HUES6 (cell line): ENCODE data around the gene NDUFAB1.
"Not testable (repeated sequence)": the region's sequence is repeated elsewhere in the genome, so short reads cannot be mapped to it uniquely, and the experiment has no call there.

Source experiments
- H3K27ac ChIP-seq: 2 replicates; pipeline ENCODE4 v1.7.0; 2013; ENCODE audit warnings: low read depth, mild to moderate bottlenecking, low read length, inconsistent platforms
- H3K27me3 ChIP-seq: 2 replicates; pipeline ENCODE4 v1.6.1; 2013; ENCODE audit warnings: low read length; ENCODE audit not compliant: control insufficient read depth, insufficient read depth
- H3K36me3 ChIP-seq: 2 replicates; pipeline ENCODE4 v1.6.1; 2013; ENCODE audit warnings: low read length; ENCODE audit not compliant: control insufficient read depth, insufficient read depth
- H3K4me1 ChIP-seq: 2 replicates; pipeline ENCODE4 v1.6.1; 2013; ENCODE audit warnings: low read length; ENCODE audit not compliant: control insufficient read depth, insufficient read depth
- H3K4me3 ChIP-seq: 2 replicates; pipeline ENCODE4 v1.5.1; 2013; ENCODE audit warnings: low read depth, low read length
- H3K9ac ChIP-seq: one replicate; pipeline ENCODE4 v1.6.1; 2013; ENCODE audit warnings: mild to moderate bottlenecking, low read length
- H3K9me3 ChIP-seq: 2 replicates; pipeline ENCODE4 v1.6.1; 2013; ENCODE audit warnings: low read depth, low read length; ENCODE audit not compliant: control insufficient read depth, insufficient read depth

The NDUFAB1 gene

DNA sequence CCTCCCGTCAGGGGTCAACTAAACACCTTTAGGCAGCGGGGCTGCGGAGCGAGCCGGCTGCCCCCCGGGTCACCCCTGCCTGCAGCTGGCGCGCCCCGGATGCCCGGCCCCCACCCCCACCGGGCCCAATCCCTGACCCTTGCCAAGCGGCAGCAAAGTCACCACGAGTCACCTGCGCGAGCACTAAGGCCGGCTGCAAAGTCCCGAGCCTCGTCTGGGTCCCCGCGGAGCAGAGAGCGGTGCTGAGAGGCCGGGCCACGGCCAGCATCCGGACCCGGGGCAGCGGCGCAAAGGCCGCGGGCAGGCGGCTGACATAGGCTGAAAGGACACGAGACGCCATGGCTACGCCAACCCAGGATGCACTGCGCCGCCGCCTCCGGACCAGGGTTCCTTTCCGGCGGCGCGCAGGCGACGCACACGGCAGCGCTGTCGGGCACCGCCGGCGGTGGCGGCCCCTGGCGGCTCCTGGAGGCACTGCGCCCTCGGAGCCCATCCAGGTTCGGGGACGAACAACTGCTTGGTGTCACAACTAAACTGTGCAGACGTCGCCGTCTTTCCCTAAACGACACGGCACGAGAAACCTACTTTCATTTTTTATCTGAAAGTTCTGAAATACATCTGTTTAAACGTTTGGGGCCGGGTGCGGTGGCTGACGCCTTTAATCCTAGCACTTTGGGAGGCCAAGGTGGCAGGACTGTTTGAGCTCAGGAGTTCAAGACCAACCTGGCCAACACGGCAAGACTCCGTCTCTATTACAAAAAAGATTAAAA lies at the start of gene NDUFAB1:
NDUFAB1 (minus strand) TSS at position 366 of the 770 bp plus-strand sequence; CDS start at position 340, 26 bp downstream.
- Histone ChIP-seq H3K9ac (peak within 1 kb of the TSS; percentile 94), H3K36me3 (peaks cover 32% of the 10 kb centered on the region), H3K9me3 (no peaks in the 10 kb centered on the region), H3K4me1 (peaks cover 24% of the 10 kb centered on the region), H3K27me3 (no peaks in the 10 kb centered on the region), H3K27ac (peak within 1 kb of the TSS; percentile 96), H3K4me3 (peak within 1 kb of the TSS; percentile 96)

- Histone ChIP-seq H3K4me1 (peaks cover 16% of the 10 kb centered on the region), H3K9me3 (no peaks in the 10 kb centered on the region), H3K4me3 (peak overlapping the region; percentile 100), H3K36me3 (peaks cover 50% of the 10 kb centered on the region), H3K9ac (peak overlapping the region; percentile 99), H3K27me3 (no peaks in the 10 kb centered on the region), H3K27ac (no peak overlapping the region)
These were observed 46.2 kb upstream of the NDUFAB1 start for GRCh38 chr16:23642246-23642774.

- Histone ChIP-seq H3K27ac (peak within 1 kb of the TSS; percentile 97), H3K4me3 (peak within 1 kb of the TSS; percentile 100), H3K9ac (peak within 1 kb of the TSS; percentile 99), H3K27me3 (no peaks in the 10 kb centered on the region), H3K9me3 (no peaks in the 10 kb centered on the region), H3K36me3 (peaks cover 55% of the 10 kb centered on the region), H3K4me1 (peaks cover 16% of the 10 kb centered on the region)
These were observed 45.0 kb upstream of the NDUFAB1 start, which contains the start of the genes DCTN5 and PALB2 for GRCh38 chr16:23640931-23641765. Gene DCTN5, plus strand, starts transcription at chr16:23641466. Its CDS starts 77 bp downstream, at chr16:23641543. Gene PALB2, minus strand, starts transcription at chr16:23641310. Its CDS starts 153 bp downstream, at chr16:23641157.

DNA sequence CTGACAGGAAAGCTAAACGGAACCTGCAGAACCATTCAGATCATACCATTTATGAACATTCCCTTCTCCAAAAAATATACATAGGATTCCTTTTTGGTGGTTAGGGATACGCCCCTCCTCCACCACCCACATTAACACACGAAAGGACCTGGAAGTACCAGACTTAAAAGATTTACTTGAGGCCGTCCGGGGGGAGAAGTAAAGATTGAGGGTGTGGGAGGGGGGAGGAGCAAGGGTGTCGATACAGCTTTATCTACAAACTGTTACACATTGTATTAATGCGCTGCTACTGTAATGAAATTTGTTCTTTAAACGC lies 44.5 kb upstream of the NDUFAB1 start:
- H3K27ac ChIP-seq, result peak overlapping the region; percentile 97
- H3K27me3 ChIP-seq, result no peaks in the 10 kb centered on the region
- peaks cover 55% of the 10 kb centered on the region for H3K36me3 ChIP-seq
- no peaks in the 10 kb centered on the region for H3K9me3 ChIP-seq
- H3K4me1 ChIP-seq, result peaks cover 16% of the 10 kb centered on the region
- H3K4me3 ChIP-seq, result peak overlapping the region; percentile 100
- peak overlapping the region; percentile 99 for H3K9ac ChIP-seq

GRCh38 chr16:23635958-23636357 lies 39.8 kb upstream of the NDUFAB1 start:
- no peak overlapping the region for H3K9ac ChIP-seq
- H3K36me3 ChIP-seq, result peaks cover 69% of the 10 kb centered on the region
- H3K27ac ChIP-seq, result no peak overlapping the region
- H3K4me1 ChIP-seq, result peaks cover 8% of the 10 kb centered on the region
- no peak overlapping the region for H3K4me3 ChIP-seq
- H3K27me3 ChIP-seq, result no peaks in the 10 kb centered on the region
- no peaks in the 10 kb centered on the region for H3K9me3 ChIP-seq

DNA sequence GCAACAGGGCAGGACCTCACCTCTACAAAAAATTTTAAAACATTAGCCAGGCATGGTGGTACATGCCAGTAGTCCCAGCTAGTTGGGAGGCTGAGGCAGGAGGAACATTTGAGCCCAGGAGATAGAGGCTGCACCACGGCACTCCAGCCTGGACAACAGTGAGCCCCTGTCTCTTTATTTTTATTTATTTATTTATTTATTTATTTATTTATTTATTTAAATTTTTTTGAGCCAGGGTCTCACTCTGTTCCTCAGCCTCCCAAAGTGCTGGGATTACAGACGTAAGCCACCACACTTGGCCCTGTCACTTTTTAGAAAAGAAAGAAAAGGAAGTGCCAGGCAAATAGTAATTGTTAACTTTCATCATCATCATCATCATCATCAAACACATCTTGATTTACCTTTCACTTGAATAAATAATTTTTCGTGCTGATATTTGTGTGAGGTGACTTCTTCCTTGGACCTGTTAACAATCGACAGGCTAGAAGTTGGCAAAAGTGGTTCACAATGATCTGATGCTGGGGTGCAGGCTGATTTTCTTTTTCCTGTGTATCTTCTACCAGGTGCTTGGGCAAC lies 38.4 kb upstream of the NDUFAB1 start:
- H3K4me3 ChIP-seq, result no peak overlapping the region
- H3K27me3 ChIP-seq, result no peaks in the 10 kb centered on the region
- no peak overlapping the region for H3K27ac ChIP-seq
- H3K9me3 ChIP-seq, result no peaks in the 10 kb centered on the region
- peaks cover under 1% of the 10 kb centered on the region; the same call in 1 of the 2 replicates for H3K4me1 ChIP-seq
- peaks cover 81% of the 10 kb centered on the region for H3K36me3 ChIP-seq
- no peak overlapping the region for H3K9ac ChIP-seq

- H3K9ac ChIP-seq, H3K27ac ChIP-seq, H3K9me3 ChIP-seq, H3K4me1 ChIP-seq, H3K27me3 ChIP-seq, H3K4me3 ChIP-seq: not testable (repeated sequence)
- H3K36me3 ChIP-seq, result peaks cover 81% of the 10 kb centered on the region
These were observed 35.8 kb upstream of the NDUFAB1 start for GRCh38 chr16:23631874-23632273.

DNA sequence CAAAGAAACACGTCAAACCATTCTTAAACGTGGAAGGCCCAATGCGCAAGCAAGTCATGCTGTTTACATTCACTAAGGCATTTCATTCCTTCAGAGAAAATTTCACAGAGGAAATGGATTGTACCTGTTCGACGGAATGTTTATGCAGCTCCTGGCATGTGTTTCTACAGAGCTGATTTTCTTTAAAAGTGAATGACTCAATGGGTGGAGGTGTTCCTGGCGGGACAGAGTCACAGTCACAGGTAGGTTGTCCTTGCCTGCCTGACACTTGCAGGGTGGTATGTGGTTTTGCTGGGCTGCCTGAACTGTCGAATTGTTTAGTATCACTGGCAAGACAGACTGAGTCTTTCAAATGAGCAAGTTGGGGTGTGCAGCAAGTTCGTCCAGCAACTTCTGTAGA lies 33.4 kb upstream of the NDUFAB1 start:
- Histone ChIP-seq H3K9me3 (no peaks in the 10 kb centered on the region), H3K36me3 (peaks cover 76% of the 10 kb centered on the region), H3K27me3 (no peaks in the 10 kb centered on the region), H3K4me1 (no peaks in the 10 kb centered on the region), H3K4me3 (no peak overlapping the region), H3K9ac (no peak overlapping the region), H3K27ac (no peak overlapping the region)

DNA sequence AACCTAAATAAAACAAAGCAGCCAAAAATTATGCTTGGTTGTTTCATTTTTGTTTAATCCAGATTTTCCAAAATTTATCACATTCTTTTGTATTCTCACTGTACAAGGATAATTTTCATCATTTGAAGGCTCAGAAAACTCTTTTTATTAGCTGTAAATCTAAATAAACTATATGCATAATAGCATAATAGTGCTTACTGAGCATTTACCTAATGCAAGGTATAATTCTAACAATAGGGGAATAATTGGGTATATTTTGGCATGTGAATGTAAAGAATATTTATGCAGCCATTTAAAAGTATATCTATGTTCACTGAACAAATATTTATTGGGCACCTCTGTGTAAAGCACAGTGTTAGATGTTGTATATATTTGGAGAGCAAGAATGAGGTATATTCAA lies 28.0 kb upstream of the NDUFAB1 start:
- H3K4me1 ChIP-seq, result no peaks in the 10 kb centered on the region
- H3K27me3 ChIP-seq, result no peaks in the 10 kb centered on the region
- H3K9ac ChIP-seq, result no peak overlapping the region
- H3K9me3 ChIP-seq, result no peaks in the 10 kb centered on the region
- H3K4me3 ChIP-seq, result no peak overlapping the region
- H3K27ac ChIP-seq, result no peak overlapping the region
- peaks cover 83% of the 10 kb centered on the region for H3K36me3 ChIP-seq

DNA sequence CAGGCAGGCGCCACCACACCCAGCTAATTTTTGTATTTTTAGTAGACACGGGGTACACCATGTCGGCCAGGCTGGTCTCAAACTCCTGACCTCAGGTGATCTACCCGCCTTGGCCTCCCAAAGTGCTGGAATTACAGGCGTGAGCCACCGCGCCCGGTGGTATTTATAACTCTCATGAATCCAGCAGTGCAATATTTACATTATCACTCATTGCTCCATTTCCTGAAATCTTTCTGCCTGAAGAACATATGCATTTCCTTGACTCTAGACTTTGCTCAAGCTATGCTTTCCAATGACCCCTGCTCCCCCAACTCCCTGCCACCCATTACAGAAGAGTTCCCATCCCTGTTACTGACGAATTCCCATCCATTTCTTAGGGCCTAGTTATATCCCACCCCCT lies 19.7 kb upstream of the NDUFAB1 start:
- Histone ChIP-seq H3K36me3 (peaks cover 75% of the 10 kb centered on the region), H3K27ac (no peak overlapping the region), H3K9me3 (no peaks in the 10 kb centered on the region), H3K9ac (no peak overlapping the region), H3K4me3 (no peak overlapping the region), H3K4me1 (no peaks in the 10 kb centered on the region), H3K27me3 (no peaks in the 10 kb centered on the region)
